Large intestine (tissue), 3 donors: ENCODE results near the gene BCKDHB. TPM values are rescaled to one million over a fixed set of nuclear protein-coding genes. Genes with fewer than 3 reads are reported as not detected.
"Not testable (repeated sequence)": the region's sequence is repeated elsewhere in the genome, so short reads cannot be mapped to it uniquely, and the experiment has no call there.

Experiments used
- DNase-seq, 2 donors: peaks; one replicate each; pipeline versions ENCODE4 v3.0.0 to v3.0.0-alpha.2; 2013
- H3K27ac ChIP-seq: one replicate; pipeline ENCODE4 v1.5.1; 2013; ENCODE audit warnings: low read length
- H3K27me3 ChIP-seq: 2 replicates; pipeline ENCODE4 v1.6.1; 2013; ENCODE audit warnings: low read length; ENCODE audit not compliant: control insufficient read depth, insufficient read depth
- H3K36me3 ChIP-seq: 2 replicates; pipeline ENCODE4 v1.6.1; 2013; ENCODE audit warnings: low read length; ENCODE audit not compliant: control insufficient read depth, insufficient read depth
- H3K4me1 ChIP-seq: one replicate; pipeline ENCODE4 v1.6.1; 2013; ENCODE audit warnings: low read length; ENCODE audit not compliant: control insufficient read depth, insufficient read depth
- H3K4me3 ChIP-seq: one replicate; pipeline ENCODE4 v1.5.1; 2013; ENCODE audit warnings: low read length
- H3K9me3 ChIP-seq: one replicate; pipeline ENCODE4 v1.6.1; 2013; ENCODE audit warnings: mild to moderate bottlenecking, low read depth, low read length, moderate library complexity; ENCODE audit not compliant: control insufficient read depth
- WGBS: methylation state at CpG from one replicate; pipeline ENCODE4 v1.1.5; 2013; ENCODE audit warnings: low lambda C conversion rate; ENCODE audit not compliant: insufficient coverage; 5-methylcytosine and 5-hydroxymethylcytosine counted together
- polyA plus RNA-seq: library from polyadenylated mRNA; unstranded; fragments of 120-200 nt; gene quantifications from one replicate; pipeline ENCODE4 v1.2.1, GENCODE V29; 2013

Gene BCKDHB
- polyA plus RNA-seq, 1 donor: 21.0 TPM

DNA sequence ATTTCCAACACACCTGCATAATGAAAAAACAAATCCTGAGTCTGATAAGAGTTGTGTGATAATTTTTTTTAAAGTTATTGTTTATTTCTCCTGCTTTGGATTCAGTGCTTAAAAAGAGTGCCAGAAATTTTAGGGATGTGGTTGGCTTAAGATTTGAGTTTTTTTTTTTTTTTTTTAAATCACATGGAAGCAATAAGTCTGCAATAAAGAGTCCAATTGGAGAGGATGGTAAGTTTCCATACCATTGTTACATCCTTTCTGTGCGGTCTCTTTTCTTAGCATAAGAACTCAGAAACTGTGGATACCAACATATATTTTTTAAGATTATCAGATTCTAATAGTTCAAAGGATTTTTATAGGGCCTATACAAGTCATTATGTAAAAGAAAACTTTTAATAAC lies 171.0 kb downstream of the BCKDHB start:
- 100% methylated on average over 1 of the region's 1 CpG for WGBS
- Histone ChIP-seq H3K27me3 (no peaks in the 10 kb centered on the region), H3K9me3 (no peaks in the 10 kb centered on the region), H3K4me1 (no peaks in the 10 kb centered on the region), H3K36me3 (no peaks in the 10 kb centered on the region), H3K4me3 (no peak overlapping the region), H3K27ac (no peak overlapping the region)
- DNase-seq: no peak

DNA sequence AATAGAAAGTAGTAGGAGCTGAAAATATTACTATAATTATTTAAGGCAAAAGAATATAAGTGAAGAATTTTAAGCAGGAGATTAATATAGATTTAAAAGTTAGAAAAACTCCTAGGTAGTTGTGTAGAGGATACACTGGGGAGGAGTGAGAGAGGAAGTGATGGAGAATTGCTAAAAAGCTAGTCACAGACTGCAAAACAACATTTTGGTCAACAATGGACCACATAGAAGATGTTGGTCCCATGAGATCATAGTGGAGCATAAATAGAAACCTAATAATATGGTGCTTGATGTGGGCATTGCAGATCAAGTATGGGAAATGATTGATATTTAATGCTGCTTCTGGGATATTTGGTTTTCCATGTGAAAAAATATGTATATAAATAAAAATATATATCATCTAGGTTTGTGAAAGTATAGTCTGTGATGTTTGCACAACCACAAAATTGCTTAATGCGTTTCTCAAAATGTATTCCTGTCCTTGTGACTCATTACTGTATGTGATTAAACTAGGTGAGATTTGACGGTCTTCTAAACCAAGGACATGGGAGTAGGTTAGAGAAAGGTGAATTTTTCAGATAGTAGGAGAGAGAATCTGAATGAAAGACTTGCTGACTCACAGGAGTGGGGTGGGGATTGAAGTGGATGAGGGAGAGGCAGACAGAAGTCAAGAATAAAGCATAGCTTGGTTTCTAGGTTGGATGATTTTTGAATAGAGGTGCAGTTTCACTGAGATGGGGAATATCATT lies 174.0 kb downstream of the BCKDHB start:
- Histone ChIP-seq H3K27me3 (no peaks in the 10 kb centered on the region), H3K27ac (no peak overlapping the region), H3K4me1 (no peaks in the 10 kb centered on the region), H3K9me3 (no peaks in the 10 kb centered on the region), H3K4me3 (no peak overlapping the region), H3K36me3 (no peaks in the 10 kb centered on the region)
- DNase-seq: no peak
- 100% methylated on average over 1 of the region's 2 CpGs for WGBS

DNA sequence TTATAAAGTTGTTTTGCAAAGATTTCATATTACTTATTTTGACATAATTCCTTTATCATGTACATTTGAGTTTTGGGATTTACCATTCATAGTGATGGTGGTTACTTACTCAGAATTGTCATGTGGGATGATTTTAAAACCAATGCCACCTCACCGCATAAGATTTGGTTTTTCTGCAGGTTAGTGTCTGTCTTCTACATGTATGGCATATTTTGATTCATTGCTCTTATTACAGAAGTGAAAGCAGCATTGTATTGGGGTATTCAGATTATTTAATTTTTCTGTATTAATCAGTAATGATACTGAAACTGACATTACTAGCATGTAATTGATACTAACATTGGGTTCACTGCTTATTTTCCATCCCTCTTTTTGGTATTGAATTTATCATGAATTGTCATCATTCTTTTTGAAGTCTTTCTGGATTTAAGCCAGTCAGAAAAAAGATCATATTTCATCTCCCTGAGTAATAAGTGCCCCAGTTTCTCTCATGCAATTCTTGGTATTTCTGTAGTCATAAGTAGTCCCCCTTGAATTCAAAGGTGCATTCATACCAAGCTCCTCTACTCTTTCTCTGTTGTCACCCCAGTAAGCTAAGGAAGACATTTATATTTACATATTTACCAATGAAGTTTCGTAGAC lies 176.6 kb downstream of the BCKDHB start:
- Histone ChIP-seq H3K4me1 (no peaks in the 10 kb centered on the region), H3K9me3 (no peaks in the 10 kb centered on the region), H3K27ac (no peak overlapping the region), H3K36me3 (no peaks in the 10 kb centered on the region), H3K27me3 (no peaks in the 10 kb centered on the region), H3K4me3 (no peak overlapping the region)
- DNase-seq: no peak
- WGBS: 100% methylated on average over 1 of the region's 2 CpGs

DNA sequence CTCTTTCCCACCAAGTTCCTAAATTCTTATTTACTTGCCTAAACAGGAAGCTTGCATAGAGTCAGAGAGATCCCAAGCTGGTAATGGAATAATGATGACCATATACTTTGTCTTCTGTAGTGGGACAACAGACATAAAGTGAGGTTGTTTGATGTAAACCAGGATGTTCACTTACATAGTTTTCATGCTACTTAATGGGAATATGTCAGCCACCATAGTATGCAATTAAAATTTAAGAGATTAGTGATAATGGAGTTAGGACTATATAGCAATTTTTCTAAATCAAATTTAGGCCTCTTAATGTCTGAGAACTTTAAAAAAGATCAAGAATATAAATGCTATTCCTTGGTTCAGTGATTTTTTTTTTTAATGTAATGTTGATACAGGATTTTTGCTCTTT lies 180.6 kb downstream of the BCKDHB start:
- no peaks in the 10 kb centered on the region for H3K4me1 ChIP-seq
- DNase-seq: no peak
- H3K36me3 ChIP-seq: no peaks in the 10 kb centered on the region
- no peak overlapping the region for H3K4me3 ChIP-seq
- no peaks in the 10 kb centered on the region for H3K9me3 ChIP-seq
- no peaks in the 10 kb centered on the region for H3K27me3 ChIP-seq
- H3K27ac ChIP-seq: no peak overlapping the region

DNA sequence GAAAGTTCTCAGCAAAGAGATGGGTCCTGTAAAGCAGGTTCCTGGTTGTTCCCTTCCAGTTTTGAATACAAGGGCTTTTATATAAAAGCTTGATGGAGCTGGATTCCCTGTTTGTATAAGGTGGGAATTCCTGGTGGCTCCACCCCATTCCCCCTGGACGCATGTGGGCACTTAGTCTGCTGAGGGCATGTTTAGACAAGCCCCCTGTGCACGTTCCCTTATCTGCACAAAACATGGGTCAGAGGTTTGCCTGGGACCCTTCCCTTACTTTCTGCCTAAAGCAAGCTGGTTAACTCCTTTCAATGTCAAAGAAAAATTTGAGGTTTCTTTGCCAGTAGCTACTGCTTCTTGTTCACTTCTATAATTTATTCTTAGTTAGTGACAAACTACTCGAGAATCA lies 181.1 kb downstream of the BCKDHB start:
- WGBS: 100% methylated on average over 1 of the region's 3 CpGs
- H3K36me3 ChIP-seq: no peaks in the 10 kb centered on the region

DNA sequence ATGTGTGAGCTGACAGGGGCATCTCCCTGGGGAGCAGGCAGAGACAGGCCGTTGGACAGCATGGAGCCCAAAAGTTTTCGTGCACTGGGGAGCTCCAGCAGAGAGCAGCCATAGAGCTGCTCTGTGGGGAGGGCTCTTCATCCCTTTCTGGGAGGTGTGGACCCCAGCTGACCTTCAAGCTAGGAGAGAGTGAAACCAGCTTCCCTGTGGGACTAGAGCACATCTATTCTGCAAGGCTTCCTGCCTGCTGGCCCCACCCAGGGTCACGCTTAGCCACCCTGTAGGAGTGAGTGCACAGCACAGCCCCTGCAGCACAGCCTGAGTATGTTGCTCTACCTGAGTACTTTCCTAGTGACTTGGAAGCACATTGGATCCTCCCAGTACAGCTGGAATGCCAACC lies 183.3 kb downstream of the BCKDHB start:
- Histone ChIP-seq H3K9me3 (peaks cover 7% of the 10 kb centered on the region), H3K27me3 (no peaks in the 10 kb centered on the region), H3K27ac (no peak overlapping the region), H3K36me3 (no peaks in the 10 kb centered on the region), H3K4me3 (no peak overlapping the region), H3K4me1 (no peaks in the 10 kb centered on the region)
- WGBS: no CpG with 5 or more reads among the region's 3 CpGs
- DNase-seq: no peak

More for the DNA sequence above, 181.1 kb downstream of the BCKDHB start:
- Histone ChIP-seq H3K4me3 (no peak overlapping the region), H3K9me3 (no peaks in the 10 kb centered on the region), H3K27ac (no peak overlapping the region), H3K4me1 (no peaks in the 10 kb centered on the region), H3K27me3 (no peaks in the 10 kb centered on the region)
- DNase-seq: no peak

DNA sequence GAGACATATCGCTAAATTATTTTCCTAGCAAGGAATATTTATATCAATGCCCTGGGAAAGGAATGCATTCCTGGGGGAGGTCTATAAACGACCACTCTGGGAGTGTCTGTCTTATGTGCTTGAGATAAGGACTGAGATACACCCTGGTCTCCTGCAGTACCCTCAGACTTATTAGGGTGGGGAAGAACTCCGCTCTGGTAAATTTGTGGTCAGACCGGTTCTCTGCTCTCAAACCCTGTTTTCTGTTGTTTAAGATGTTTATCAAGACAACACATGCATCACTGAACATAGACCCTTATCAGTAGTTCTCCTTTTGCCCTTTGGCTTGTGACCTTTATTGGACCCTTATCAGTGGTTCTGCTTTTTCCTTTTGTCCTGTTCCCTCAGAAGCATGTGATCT lies 188.1 kb downstream of the BCKDHB start:
- WGBS: no CpG with 5 or more reads among the region's 4 CpGs
- not testable (repeated sequence) for H3K4me3 ChIP-seq, H3K9me3 ChIP-seq, H3K27me3 ChIP-seq, H3K36me3 ChIP-seq, H3K27ac ChIP-seq, H3K4me1 ChIP-seq, DNase-seq

DNA sequence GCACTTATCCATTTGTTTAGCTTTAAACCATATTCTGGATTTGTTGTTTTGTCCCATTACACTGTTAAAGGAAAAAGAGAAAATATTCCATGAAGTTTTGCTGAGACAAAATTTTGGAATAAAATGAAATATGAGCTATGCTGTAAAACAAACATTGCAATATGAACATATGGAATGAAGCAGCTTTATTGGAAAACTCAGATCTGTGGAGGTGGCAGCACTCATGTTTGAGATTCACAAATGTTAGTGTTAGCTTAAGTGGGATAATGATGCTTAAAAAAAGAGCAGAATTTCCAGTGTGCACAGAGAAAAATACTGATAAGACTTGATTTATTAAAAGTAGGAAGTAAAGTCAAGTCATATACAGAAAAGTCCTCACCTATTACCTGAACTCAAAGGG lies 196.2 kb downstream of the BCKDHB start:
- Histone ChIP-seq H3K27ac (no peak overlapping the region), H3K4me3 (no peak overlapping the region), H3K36me3 (no peaks in the 10 kb centered on the region), H3K27me3 (no peaks in the 10 kb centered on the region), H3K9me3 (peaks cover 4% of the 10 kb centered on the region), H3K4me1 (no peaks in the 10 kb centered on the region)
- no peak for DNase-seq

DNA sequence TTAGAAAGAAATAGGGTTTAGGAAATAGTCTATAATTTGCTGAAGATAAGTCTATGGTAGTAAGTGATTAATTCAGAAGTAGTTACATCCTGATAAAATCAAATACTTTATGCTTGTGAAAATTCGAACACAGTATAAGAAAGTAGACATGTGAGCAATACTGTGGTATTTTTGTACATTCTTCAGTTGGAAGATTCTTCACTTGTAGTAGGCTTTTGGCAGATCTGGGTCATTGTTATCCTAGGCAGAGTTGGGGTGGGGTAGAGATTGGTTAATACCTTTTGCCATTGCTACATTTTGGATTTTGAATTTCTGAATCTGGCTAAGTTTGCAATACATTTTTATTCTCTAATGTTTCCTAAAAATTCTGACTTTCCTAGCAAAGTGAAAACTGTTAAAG lies 197.5 kb downstream of the BCKDHB start:
- H3K36me3 ChIP-seq: no peaks in the 10 kb centered on the region
- H3K27ac ChIP-seq: no peak overlapping the region
- no peaks in the 10 kb centered on the region for H3K27me3 ChIP-seq
- H3K4me3 ChIP-seq: no peak overlapping the region
- H3K4me1 ChIP-seq: no peaks in the 10 kb centered on the region
- no CpG with 5 or more reads among the region's 1 CpG for WGBS
- no peak for DNase-seq
- H3K9me3 ChIP-seq: peaks cover 4% of the 10 kb centered on the region

DNA sequence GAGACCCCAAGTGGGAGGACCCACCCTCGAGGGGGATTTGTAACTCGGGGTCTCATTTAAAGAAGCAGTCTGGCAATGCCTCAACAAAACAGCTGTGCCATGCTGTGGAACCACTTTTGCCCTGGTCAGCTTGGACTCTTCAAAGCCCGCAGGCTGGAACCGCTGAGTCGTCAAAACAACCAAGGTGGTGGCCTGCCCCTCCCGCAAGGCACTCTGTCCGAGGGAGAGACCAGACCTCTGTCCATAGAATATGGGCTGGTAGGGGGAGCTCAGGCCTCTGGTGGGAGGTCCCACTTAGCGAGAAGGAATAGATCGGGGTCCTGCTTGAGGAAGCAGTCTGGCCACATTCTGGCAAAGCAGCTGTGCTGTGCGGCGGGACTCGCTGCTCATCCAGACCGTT lies 208.1 kb downstream of the BCKDHB start:
- Histone ChIP-seq H3K4me1 (no peaks in the 10 kb centered on the region), H3K4me3 (no peak overlapping the region), H3K36me3 (no peaks in the 10 kb centered on the region), H3K9me3 (peaks cover 5% of the 10 kb centered on the region), H3K27ac (no peak overlapping the region), H3K27me3 (no peaks in the 10 kb centered on the region)
- no peak for DNase-seq
- no CpG with 5 or more reads among the region's 13 CpGs for WGBS

DNA sequence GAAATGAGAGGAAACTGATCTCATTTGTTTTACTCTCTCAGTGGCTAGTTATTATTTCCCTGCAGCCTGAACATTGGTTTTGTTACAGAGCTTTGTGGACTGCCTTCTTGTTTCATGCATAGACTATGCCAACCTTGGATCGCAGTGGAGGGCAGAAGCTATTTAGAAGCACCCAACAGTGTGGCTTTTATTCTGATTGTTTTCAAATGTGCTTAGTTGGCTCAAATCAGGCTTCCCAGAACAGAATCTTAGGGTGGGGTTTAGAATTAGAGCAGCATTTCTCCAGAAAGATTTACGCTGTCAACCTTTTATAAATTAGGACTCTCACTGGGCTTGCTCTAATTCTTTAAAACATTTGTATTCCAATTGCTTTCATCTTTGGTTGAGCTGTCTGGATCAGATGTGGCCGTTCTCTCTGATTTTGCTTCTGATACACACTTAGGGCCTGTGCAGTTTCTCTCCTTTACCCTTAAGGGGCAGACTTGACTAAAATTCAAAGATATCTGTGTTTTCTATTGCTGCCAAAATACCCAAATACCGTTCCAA lies 210.3 kb downstream of the BCKDHB start:
- H3K36me3 ChIP-seq: no peaks in the 10 kb centered on the region
- 79% methylated on average over 3 of the region's 4 CpGs for WGBS
- no peak overlapping the region for H3K4me3 ChIP-seq
- H3K27me3 ChIP-seq: no peaks in the 10 kb centered on the region
- no peak overlapping the region for H3K27ac ChIP-seq
- peaks cover 5% of the 10 kb centered on the region for H3K9me3 ChIP-seq
- no peaks in the 10 kb centered on the region for H3K4me1 ChIP-seq
- DNase-seq: no peak
